Measurements from ENCODE around the gene IQCH.
"Not testable (repeated sequence)": the region's sequence is repeated elsewhere in the genome, so short reads cannot be mapped to it uniquely, and the experiment has no call there.

The IQCH gene

DNA sequence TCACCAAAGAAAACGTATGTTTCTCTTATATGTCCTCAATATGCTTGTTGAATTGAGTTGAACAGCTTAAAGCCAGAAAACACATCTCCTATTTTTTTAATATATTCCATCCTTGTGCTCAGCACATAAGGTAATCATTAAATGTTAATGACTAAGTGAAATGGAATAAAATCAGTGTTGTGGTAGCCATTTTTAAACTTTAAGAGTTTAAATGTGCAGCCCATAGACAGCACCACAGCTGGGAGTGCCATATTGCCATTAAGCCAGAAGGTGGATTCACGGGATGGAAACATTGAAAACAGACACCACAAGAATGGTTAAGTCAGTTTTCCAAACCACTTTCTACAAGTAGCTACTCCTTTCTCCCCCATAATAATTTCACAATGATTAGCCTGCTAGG is 189.5 kb downstream of the IQCH start:
- H3K27ac ChIP-seq (ENCODE audit: low read length) = no peak overlapping the region
- no peaks in the 10 kb centered on the region for H3K9me3 ChIP-seq (replicated peaks; ENCODE audit: insufficient read depth, low read length)
- no peak for DNase-seq
- no peak overlapping the region for H3K4me2 ChIP-seq (ENCODE audit: low read depth, low read length)
- H3K79me2 ChIP-seq (ENCODE audit: low read length) = no peaks in the 10 kb centered on the region
- TF ChIP-seq, protein P1, sequence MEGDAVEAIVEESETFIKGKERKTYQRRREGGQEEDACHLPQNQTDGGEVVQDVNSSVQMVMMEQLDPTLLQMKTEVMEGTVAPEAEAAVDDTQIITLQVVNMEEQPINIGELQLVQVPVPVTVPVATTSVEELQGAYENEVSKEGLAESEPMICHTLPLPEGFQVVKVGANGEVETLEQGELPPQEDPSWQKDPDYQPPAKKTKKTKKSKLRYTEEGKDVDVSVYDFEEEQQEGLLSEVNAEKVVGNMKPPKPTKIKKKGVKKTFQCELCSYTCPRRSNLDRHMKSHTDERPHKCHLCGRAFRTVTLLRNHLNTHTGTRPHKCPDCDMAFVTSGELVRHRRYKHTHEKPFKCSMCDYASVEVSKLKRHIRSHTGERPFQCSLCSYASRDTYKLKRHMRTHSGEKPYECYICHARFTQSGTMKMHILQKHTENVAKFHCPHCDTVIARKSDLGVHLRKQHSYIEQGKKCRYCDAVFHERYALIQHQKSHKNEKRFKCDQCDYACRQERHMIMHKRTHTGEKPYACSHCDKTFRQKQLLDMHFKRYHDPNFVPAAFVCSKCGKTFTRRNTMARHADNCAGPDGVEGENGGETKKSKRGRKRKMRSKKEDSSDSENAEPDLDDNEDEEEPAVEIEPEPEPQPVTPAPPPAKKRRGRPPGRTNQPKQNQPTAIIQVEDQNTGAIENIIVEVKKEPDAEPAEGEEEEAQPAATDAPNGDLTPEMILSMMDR (IDR thresholded peaks at IDR 0.05; ENCODE audit: low read length) = no peak
- TF ChIP-seq EZH2phosphoT487 (IDR thresholded peaks at IDR 0.05; ENCODE audit: low read length) = no peak
- no peak for TF ChIP-seq EZH2 (optimal IDR thresholded peaks at IDR 0.05; ENCODE audit: low read depth, low read length)
- H4K20me1 ChIP-seq (ENCODE audit: insufficient read depth, low read length) = no peaks in the 10 kb centered on the region
- no peaks in the 10 kb centered on the region for H3K4me1 ChIP-seq (ENCODE audit: low read length)
- H2AFZ ChIP-seq (ENCODE audit: low read length) = no peak overlapping the region
- no peaks in the 10 kb centered on the region for H3K9me2 ChIP-seq (replicated peaks; ENCODE audit: insufficient read depth, low read length)
- no peaks in the 10 kb centered on the region for H3F3A ChIP-seq (ENCODE audit: insufficient read depth, low read length)
- H3K36me3 ChIP-seq (replicated peaks; ENCODE audit: insufficient read depth, low read length) = no peaks in the 10 kb centered on the region
- H3K9ac ChIP-seq (ENCODE audit: low read length) = no peak overlapping the region
- H3K4me3 ChIP-seq (ENCODE audit: low read length) = no peak overlapping the region
- no peaks in the 10 kb centered on the region for H3K27me3 ChIP-seq (replicated peaks; ENCODE audit: insufficient read depth, low read length)

DNA sequence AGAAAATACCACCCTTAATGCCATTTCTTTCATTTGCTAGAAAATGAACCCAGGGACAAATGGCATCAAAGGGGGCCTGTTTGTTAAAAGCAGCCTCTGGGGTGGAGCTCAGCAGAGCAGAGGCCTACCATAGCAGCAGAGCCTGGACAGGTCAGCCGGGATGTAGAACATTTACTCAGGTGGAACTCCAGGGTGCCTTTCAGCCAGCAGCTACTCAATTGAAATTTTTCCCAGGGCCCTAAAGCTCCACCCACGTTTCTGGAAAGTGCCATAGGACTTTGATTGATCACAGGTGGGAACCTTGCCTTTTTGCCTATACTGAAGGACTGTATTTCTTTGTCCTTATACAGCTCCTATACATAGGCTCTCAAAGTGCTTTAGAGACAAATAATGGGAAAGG is 191.9 kb downstream of the IQCH start:
- DNase-seq = no peak
- no peak for TF ChIP-seq EZH2phosphoT487 (IDR thresholded peaks at IDR 0.05; ENCODE audit: low read length)
- H3K36me3 ChIP-seq (replicated peaks; ENCODE audit: insufficient read depth, low read length) = no peaks in the 10 kb centered on the region
- H3K4me1 ChIP-seq (ENCODE audit: low read length) = no peaks in the 10 kb centered on the region
- H3K79me2 ChIP-seq (ENCODE audit: low read length) = no peaks in the 10 kb centered on the region
- no peaks in the 10 kb centered on the region for H3F3A ChIP-seq (ENCODE audit: insufficient read depth, low read length)
- no peaks in the 10 kb centered on the region for H3K9me3 ChIP-seq (replicated peaks; ENCODE audit: insufficient read depth, low read length)
- no peaks in the 10 kb centered on the region for H3K9me2 ChIP-seq (replicated peaks; ENCODE audit: insufficient read depth, low read length)
- H4K20me1 ChIP-seq (ENCODE audit: insufficient read depth, low read length) = no peaks in the 10 kb centered on the region
- H2AFZ ChIP-seq (ENCODE audit: low read length) = no peak overlapping the region
- H3K4me2 ChIP-seq (ENCODE audit: low read depth, low read length) = no peak overlapping the region
- no peak overlapping the region for H3K9ac ChIP-seq (ENCODE audit: low read length)
- no peak overlapping the region for H3K4me3 ChIP-seq (ENCODE audit: low read length)
- H3K27ac ChIP-seq (ENCODE audit: low read length) = no peak overlapping the region
- H3K27me3 ChIP-seq (replicated peaks; ENCODE audit: insufficient read depth, low read length) = no peaks in the 10 kb centered on the region

DNA sequence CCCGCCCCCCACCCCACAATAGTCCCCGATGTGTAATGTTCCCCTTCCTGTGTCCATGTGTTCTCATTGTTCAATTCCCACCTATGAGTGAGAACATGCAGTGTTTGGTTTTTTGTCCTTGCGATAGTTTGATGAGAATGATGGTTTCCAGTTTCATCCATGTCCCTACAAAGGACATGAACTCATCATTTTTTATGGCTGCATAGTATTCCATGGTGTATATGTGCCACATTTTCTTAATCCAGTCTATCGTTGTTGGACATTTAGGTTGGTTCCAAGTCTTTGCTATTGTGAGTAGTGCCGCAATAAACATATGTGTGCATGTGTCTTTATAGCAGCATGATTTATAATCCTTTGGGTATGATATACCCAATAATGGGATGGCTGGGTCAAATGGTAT is 193.8 kb downstream of the IQCH start:
- H3K9ac ChIP-seq (ENCODE audit: low read length); H4K20me1 ChIP-seq (ENCODE audit: insufficient read depth, low read length); H3K79me2 ChIP-seq (ENCODE audit: low read length); H3K27ac ChIP-seq (ENCODE audit: low read length); H3K4me3 ChIP-seq (ENCODE audit: low read length); H3K9me2 ChIP-seq (replicated peaks; ENCODE audit: insufficient read depth, low read length); H3K4me1 ChIP-seq (ENCODE audit: low read length); H3K9me3 ChIP-seq (replicated peaks; ENCODE audit: insufficient read depth, low read length); H2AFZ ChIP-seq (ENCODE audit: low read length); H3K4me2 ChIP-seq (ENCODE audit: low read depth, low read length); H3F3A ChIP-seq (ENCODE audit: insufficient read depth, low read length); H3K27me3 ChIP-seq (replicated peaks; ENCODE audit: insufficient read depth, low read length); H3K36me3 ChIP-seq (replicated peaks; ENCODE audit: insufficient read depth, low read length); DNase-seq: not testable (repeated sequence)

DNA sequence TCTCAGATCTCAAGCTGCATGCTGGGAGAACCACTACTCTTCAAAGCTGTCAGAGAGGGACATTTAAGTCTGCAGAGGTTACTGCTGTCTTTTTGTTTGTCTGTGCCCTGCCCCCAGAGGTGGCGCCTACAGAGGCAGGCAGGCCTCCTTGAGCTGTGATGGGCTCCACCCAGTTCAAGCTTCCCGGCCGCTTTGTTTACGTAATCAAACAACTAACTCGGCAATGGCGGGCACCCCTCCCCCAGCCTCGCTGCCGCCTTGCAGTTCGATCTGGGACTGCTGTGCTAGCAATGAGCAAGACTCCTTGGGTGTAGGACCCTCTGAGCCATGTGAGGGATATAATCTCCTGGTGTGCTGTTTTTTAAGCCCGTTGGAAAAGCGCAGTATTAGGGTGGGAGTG is 199.1 kb downstream of the IQCH start:
- H3F3A ChIP-seq (ENCODE audit: insufficient read depth, low read length); H3K9me2 ChIP-seq (replicated peaks; ENCODE audit: insufficient read depth, low read length); H3K36me3 ChIP-seq (replicated peaks; ENCODE audit: insufficient read depth, low read length); H3K4me2 ChIP-seq (ENCODE audit: low read depth, low read length); DNase-seq; H3K4me3 ChIP-seq (ENCODE audit: low read length); H3K9ac ChIP-seq (ENCODE audit: low read length); H3K79me2 ChIP-seq (ENCODE audit: low read length); H3K27ac ChIP-seq (ENCODE audit: low read length); H2AFZ ChIP-seq (ENCODE audit: low read length); H3K9me3 ChIP-seq (replicated peaks; ENCODE audit: insufficient read depth, low read length); H4K20me1 ChIP-seq (ENCODE audit: insufficient read depth, low read length); H3K27me3 ChIP-seq (replicated peaks; ENCODE audit: insufficient read depth, low read length); H3K4me1 ChIP-seq (ENCODE audit: low read length): not testable (repeated sequence)

DNA sequence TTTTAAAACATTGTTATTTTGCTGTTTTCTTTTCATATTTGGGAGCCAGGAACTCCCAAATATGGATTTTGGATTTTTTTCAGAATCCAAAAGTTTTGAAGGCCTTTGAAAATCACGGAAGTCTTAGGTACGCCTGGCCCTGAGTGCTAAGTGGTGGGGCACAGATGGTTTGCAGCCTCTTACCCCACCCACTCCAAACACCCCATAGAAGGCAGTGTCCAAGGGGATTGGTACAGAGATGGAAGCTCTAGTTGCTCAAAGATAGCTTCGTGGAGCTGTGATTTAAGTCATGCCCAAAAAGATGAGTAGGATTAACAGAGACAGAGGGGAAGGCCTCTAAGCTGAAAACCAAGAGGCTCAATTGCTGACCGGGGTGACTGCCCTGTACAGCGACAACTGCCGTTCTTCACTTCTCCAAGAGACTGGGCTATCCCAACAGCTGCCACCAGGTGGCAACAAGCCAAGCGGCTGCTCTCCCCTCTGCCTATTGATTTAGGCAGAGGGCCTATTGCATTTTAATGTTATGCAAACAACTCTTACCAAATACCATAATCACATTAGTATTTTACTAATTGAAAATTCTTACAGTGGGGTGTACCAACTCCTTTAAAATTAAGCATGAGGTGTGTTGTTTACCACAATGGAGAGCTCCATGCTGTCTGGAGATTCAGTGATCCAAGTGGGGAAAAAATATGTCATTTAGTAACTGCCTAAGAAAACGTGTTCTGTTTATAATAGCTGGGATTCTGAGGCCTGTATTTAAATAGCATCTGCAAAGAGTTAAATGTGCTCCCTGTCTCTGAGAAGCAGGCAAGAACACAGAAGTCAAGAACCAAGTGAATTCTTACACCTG is 202.3 kb downstream of the IQCH start:
- H3K9me2 ChIP-seq (replicated peaks; ENCODE audit: insufficient read depth, low read length) = no peaks in the 10 kb centered on the region
- no peak overlapping the region for H3K4me2 ChIP-seq (ENCODE audit: low read depth, low read length)
- DNase-seq = peak; percentile 74
- H3K79me2 ChIP-seq (ENCODE audit: low read length) = no peaks in the 10 kb centered on the region
- H3K36me3 ChIP-seq (replicated peaks; ENCODE audit: insufficient read depth, low read length) = no peaks in the 10 kb centered on the region
- H2AFZ ChIP-seq (ENCODE audit: low read length) = no peak overlapping the region
- no peaks in the 10 kb centered on the region for H3K4me1 ChIP-seq (ENCODE audit: low read length)
- no peak for TF ChIP-seq EZH2phosphoT487 (IDR thresholded peaks at IDR 0.05; ENCODE audit: low read length)
- TF ChIP-seq, protein P1 (IDR thresholded peaks at IDR 0.05; ENCODE audit: low read length) = peak; percentile 96
- H3K27me3 ChIP-seq (replicated peaks; ENCODE audit: insufficient read depth, low read length) = no peaks in the 10 kb centered on the region
- H3K4me3 ChIP-seq (ENCODE audit: low read length) = no peak overlapping the region
- no peaks in the 10 kb centered on the region for H3F3A ChIP-seq (ENCODE audit: insufficient read depth, low read length)
- H3K9ac ChIP-seq (ENCODE audit: low read length) = no peak overlapping the region
- H4K20me1 ChIP-seq (ENCODE audit: insufficient read depth, low read length) = no peaks in the 10 kb centered on the region
- H3K27ac ChIP-seq (ENCODE audit: low read length) = no peak overlapping the region
- H3K9me3 ChIP-seq (replicated peaks; ENCODE audit: insufficient read depth, low read length) = no peaks in the 10 kb centered on the region
